Tibial nerve (tissue), 4 donors: Measurements from ENCODE around the gene HMCN2. TPM values are rescaled to one million over a fixed set of nuclear protein-coding genes. Genes with fewer than 3 reads are reported as not detected.

Experiments
- DNase-seq, 2 donors: peaks; one replicate each; pipeline ENCODE4 v3.0.0-alpha.2; 2019; ENCODE audit warnings: low spot score in 2 of 2
- H3K27ac ChIP-seq, 4 donors: fragments of 200-600 bp; sonication (generic) in 3 of 4; one replicate each; pipeline ENCODE4 v1.5.1; 2017 to 2019; ENCODE audit warnings: mild to moderate bottlenecking in 1 of 4
- H3K27me3 ChIP-seq, 2 donors: fragments of 200-600 bp; sonication (generic) in 1 of 2; one replicate each; pipeline versions ENCODE4 v1.5.1 to v1.6.0; 2017 to 2019
- H3K36me3 ChIP-seq, 3 donors: fragments of 200-600 bp; sonication (generic); one replicate each; pipeline ENCODE4 v1.5.1; 2018 to 2019
- H3K4me1 ChIP-seq, 4 donors: fragments of 200-600 bp; sonication (generic) in 3 of 4; one replicate each; pipeline ENCODE4 v1.5.1; 2017 to 2019
- H3K4me3 ChIP-seq, 4 donors: fragments of 200-600 bp; sonication (generic) in 3 of 4; one replicate each; pipeline ENCODE4 v1.5.1; 2017 to 2019; ENCODE audit warnings: mild to moderate bottlenecking in 1 of 4, moderate library complexity in 1 of 4
- H3K9me3 ChIP-seq, 4 donors: fragments of 200-600 bp; sonication (generic) in 3 of 4; one replicate each; pipeline ENCODE4 v1.5.1; 2017 to 2019
- CTCF ChIP-seq, 5 experiments: fragments of 200-600 bp in 3 of 5; fragments of 450-650 bp in 2 of 5; sonication (generic) in 3 of 5; IDR thresholded peaks; one replicate each; pipeline ENCODE4 v1.5.1; 2016 to 2019; ENCODE audit warnings: antibody characterized with exemption in 5 of 5, mild to moderate bottlenecking in 3 of 5, moderate library complexity in 2 of 5
- EP300 ChIP-seq, 2 donors: sonication (generic); formaldehyde crosslinking; IDR thresholded peaks; one replicate each; pipeline ENCODE4 v1.6.1; 2017; ENCODE audit warnings: antibody characterized with exemption in 2 of 2, mild to moderate bottlenecking in 1 of 2
- POLR2A ChIP-seq, 2 donors: fragments of 450-650 bp; IDR thresholded peaks; one replicate each; pipeline ENCODE4 v1.6.1; 2017; ENCODE audit warnings: antibody characterized with exemption in 2 of 2, mild to moderate bottlenecking in 2 of 2, moderate library complexity in 2 of 2
- WGBS, 2 donors: methylation state at CpG; one replicate each; pipeline ENCODE4 v1.1.5; 2018; 5-methylcytosine and 5-hydroxymethylcytosine counted together
- total RNA-seq, 4 donors: library from RNA; depleted of rRNA; stranded (reverse); fragments of >200 nt; gene quantifications; one replicate each; pipeline ENCODE4 v1.1.0, GENCODE V29; 2016

The HMCN2 gene
- total RNA-seq, 4 donors from 2014 or later, result 0.90 to 53.7 (median 20.3) TPM

- 78 to 84% methylated on average over 8 of the region's 8 CpGs for WGBS, 2 donors
- Histone ChIP-seq H3K36me3 (no peaks in the 10 kb centered on the region), H3K9me3 (no peaks in the 10 kb centered on the region), H3K4me3 (no peak overlapping the region), H3K27me3 (no peaks in the 10 kb centered on the region), H3K27ac (no peak overlapping the region), H3K4me1 (no peaks in the 10 kb centered on the region)
- TF ChIP-seq CTCF (IDR thresholded peaks at IDR 0.05) (no peak), EP300 (IDR thresholded peaks at IDR 0.05) (no peak), POLR2A (IDR thresholded peaks at IDR 0.05) (no peak)
- DNase-seq, result no peak
Measured at GRCh38 chr9:130387398-130387797, 121.8 kb downstream of the HMCN2 start.

- no peak overlapping the region for H3K4me3 ChIP-seq
- H3K27ac ChIP-seq, result no peak overlapping the region
- no peak for TF ChIP-seq CTCF (IDR thresholded peaks at IDR 0.05)
- TF ChIP-seq EP300 (IDR thresholded peaks at IDR 0.05), result no peak
- TF ChIP-seq POLR2A (IDR thresholded peaks at IDR 0.05), result no peak
- no peak for DNase-seq
- H3K9me3 ChIP-seq, result no peaks in the 10 kb centered on the region
- no peaks in the 10 kb centered on the region for H3K27me3 ChIP-seq
- H3K36me3 ChIP-seq, result no peaks in the 10 kb centered on the region
- WGBS, 2 donors, result 68 to 95% methylated on average over 4 of the region's 4 CpGs
- no peaks in the 10 kb centered on the region for H3K4me1 ChIP-seq
Measured at GRCh38 chr9:130387905-130388304, 122.3 kb downstream of the HMCN2 start.

GRCh38 chr9:130390390-130390789 lies 124.8 kb downstream of the HMCN2 start:
- Histone ChIP-seq H3K4me3 (no peak overlapping the region), H3K27ac (no peak overlapping the region), H3K36me3 (no peaks in the 10 kb centered on the region), H3K27me3 (no peaks in the 10 kb centered on the region), H3K9me3 (no peaks in the 10 kb centered on the region), H3K4me1 (no peaks in the 10 kb centered on the region)
- 39 to 57% methylated on average over 7 of the region's 7 CpGs for WGBS, 2 donors
- DNase-seq, result no peak
- TF ChIP-seq CTCF (IDR thresholded peaks at IDR 0.05), result no peak
- no peak for TF ChIP-seq POLR2A (IDR thresholded peaks at IDR 0.05)
- no peak for TF ChIP-seq EP300 (IDR thresholded peaks at IDR 0.05)

GRCh38 chr9:130390986-130391385 lies 125.4 kb downstream of the HMCN2 start:
- Histone ChIP-seq H3K36me3 (no peaks in the 10 kb centered on the region), H3K27ac (no peak overlapping the region), H3K4me3 (no peak overlapping the region), H3K27me3 (no peaks in the 10 kb centered on the region), H3K9me3 (peaks cover 0 to under 1% (median 0%) of the 10 kb centered on the region in 4 donors), H3K4me1 (no peaks in the 10 kb centered on the region)
- no peak for DNase-seq
- TF ChIP-seq POLR2A (IDR thresholded peaks at IDR 0.05) (no peak), EP300 (IDR thresholded peaks at IDR 0.05) (no peak)
- WGBS, 2 donors, result 90 to 92% methylated on average over 12 to 21 of the region's 27 CpGs

- TF ChIP-seq CTCF (IDR thresholded peaks at IDR 0.05), result no peak
- TF ChIP-seq EP300 (IDR thresholded peaks at IDR 0.05), result no peak
- TF ChIP-seq POLR2A (IDR thresholded peaks at IDR 0.05), result no peak
- Histone ChIP-seq H3K27me3 (no peaks in the 10 kb centered on the region), H3K9me3 (peaks cover 0 to 9% (median 0%) of the 10 kb centered on the region in 4 donors), H3K4me1 (no peaks in the 10 kb centered on the region), H3K4me3 (no peak overlapping the region), H3K27ac (no peak overlapping the region), H3K36me3 (no peaks in the 10 kb centered on the region)
- no peak for DNase-seq
- 86 to 88% methylated on average over 5 to 13 of the region's 13 CpGs for WGBS, 2 donors
Measured at GRCh38 chr9:130391866-130392265, 126.3 kb downstream of the HMCN2 start.

GRCh38 chr9:130393681-130394071 lies 128.1 kb downstream of the HMCN2 start:
- WGBS, 2 donors, result 74 to 79% methylated on average over 14 to 16 of the region's 16 CpGs
- Histone ChIP-seq H3K36me3 (no peaks in the 10 kb centered on the region), H3K27me3 (no peaks in the 10 kb centered on the region), H3K9me3 (peaks cover 0 to 9% (median 0%) of the 10 kb centered on the region in 4 donors), H3K27ac (no peak overlapping the region), H3K4me1 (no peaks in the 10 kb centered on the region), H3K4me3 (no peak overlapping the region)
- TF ChIP-seq POLR2A (IDR thresholded peaks at IDR 0.05), result no peak
- no peak for TF ChIP-seq CTCF (IDR thresholded peaks at IDR 0.05)
- TF ChIP-seq EP300 (IDR thresholded peaks at IDR 0.05), result no peak
- DNase-seq, result no peak
